ENCODE results near the gene ADNP.

ADNP gene

DNA sequence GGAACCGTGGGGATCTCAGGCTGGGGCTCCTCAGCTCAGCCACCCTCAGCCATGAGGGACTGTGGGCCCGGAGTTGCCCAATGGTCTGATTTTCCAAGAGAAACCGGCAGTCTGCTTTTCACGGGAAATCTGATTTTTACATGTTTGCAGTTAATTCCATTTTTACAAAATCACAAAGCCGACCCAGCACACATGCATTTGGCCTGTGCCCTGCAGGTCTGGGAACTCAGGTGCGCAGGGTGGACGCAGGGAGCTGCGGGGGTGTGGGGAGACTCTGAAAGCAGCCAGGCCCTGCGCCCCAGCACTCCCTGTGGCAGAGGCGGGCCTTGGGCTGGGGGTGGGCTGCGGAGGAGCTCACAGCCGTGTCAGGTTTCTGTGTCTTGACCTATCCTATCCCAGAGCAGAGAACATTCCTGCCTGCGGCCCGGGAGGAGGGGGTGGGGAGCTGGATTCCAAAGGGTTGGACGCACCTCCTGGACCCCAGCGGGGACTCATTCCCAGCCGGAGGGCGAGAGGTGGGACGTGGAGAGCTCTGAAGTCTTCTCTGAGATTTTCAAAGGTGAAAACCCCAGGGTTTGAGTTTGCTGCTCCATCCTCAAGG, 60.6 kb downstream of the ADNP start:
- DNase-seq = no peak

DNA sequence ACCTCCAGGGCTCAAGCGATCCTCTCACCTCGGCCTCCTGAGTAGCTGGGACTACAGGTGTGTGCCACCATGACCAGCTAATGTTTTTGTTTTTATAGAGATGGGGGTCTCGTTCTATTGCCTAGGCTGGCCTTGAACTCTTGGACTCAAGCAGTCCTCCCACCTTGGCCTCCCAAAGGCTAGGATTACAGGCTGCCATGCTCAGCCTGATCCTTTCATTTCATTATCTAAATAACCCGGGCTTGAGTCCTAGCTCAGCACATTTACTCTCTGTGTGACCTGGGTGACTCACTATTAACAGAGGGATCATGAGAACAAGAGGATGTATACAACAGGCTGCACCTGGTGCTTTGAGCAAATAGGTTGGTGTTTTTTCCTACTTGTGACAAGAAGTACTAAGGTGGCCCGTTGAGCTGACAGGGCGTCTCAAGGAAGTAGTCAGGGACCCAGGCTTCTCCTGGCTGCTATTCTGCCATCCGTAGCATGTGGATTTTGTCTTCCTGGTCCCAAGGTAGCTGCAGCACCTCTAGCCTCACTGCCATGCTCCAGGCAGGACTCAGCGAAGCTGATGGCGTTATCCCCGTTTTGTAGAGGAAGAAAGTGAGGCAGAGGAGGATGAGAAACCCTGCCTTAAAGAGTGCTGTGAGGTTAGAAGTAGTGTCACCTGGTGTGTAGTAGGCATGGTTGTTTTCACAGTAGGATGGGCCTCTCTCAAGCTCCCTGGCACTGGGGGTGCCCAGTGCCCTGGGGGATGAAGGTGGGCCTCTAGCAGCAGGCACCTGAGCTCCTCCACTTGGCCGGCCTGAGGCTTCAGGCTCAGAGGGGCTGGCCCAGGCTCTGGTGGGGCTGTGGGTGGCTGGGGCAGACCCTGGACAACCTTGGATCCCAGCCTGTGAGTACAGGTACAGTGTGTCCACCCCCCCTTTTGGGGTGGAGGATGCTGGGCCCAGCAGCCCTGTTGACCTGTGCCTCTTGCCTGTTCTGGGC, 62.4 kb downstream of the ADNP start:
- no peak for DNase-seq

DNA sequence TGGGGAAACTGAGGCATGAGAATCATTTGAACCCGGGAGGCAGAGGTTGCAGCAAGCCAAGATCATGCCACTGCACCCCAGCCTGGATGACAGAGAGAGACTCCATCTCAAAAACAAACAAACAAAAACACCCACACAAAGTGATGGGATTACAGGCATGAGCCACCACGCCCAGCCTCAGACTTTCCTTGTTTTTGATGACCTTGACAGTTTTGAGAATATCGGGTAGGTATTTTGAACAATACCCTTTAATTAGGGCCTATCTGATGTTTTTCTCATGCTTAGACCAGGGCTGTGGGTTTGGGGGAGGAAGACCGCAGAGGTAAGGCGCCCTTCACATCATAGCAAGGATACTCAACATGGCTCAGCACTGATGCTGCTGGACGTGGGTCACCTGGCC, 63.4 kb downstream of the ADNP start:
- DNase-seq = no peak

DNA sequence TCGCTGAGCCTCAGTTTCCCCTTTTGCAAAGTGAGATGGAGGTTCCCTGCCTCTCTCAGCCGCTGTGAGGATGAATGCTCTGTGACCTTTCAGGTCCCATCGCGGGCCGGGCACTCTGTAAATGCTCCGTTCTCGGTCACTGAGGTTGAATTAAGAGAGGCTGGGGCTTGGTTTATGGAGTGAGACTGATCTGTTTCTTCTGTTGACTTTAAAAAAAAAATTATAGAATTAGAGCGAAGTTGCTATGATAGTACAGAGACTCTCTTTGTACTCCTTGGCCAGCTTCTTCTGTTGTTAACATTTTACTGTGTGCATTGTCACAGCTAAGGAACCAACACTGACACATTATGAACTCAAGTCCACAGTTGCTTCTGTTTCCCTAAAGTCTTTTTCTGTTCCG, 64.4 kb downstream of the ADNP start:
- DNase-seq = no peak

DNA sequence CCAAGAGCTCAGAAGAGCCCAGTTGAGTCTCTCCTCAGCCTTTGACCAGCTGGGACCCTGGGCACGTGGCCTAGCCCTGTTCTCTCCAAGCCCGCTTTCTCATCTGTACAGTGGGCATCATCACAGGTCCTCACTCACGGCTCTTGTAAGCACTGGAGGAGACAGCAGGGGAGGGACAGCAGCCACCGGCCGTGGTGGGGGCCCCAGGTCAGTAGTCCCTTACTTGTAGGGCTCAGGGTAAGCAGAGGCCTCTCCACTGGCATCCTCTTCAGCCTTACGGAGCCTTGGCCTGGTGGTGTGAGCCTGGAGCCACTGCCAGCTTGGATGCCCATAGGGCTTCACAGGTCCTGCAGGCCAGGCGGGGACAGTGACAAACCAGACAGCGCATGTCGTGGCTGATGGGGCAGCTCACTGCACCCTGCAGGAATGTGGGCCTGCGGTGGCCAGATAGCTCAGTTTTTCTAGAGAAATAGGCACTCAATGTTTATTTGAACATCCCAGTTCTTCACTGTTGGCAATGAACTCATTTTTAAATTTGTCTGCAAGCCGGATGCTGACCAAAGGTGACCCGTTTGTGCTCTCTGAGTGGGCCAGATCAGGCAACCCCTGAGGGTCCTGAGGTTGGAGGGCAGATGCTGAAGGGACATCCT, 65.1 kb downstream of the ADNP start:
- no peak for DNase-seq

DNA sequence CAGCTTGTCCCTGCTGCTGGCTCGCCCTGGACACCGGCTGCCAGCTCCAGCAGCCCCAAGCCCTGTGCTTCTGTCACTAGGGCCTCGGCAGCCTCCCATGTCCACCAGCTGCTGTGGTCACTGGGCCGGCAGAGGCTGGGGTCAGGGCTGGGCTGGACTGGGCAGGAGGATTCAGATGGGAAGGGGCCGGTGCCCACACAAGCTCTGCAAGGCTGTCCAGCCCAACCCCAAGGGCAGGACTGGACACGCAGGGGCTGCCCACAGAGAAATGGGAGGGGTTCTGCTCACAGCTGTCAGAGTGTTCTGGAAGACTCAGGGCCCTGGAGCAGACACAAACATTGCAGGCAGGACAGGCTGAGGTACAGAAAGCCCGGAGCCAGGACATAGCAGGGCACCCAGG, 65.6 kb downstream of the ADNP start:
- DNase-seq = no peak

DNA sequence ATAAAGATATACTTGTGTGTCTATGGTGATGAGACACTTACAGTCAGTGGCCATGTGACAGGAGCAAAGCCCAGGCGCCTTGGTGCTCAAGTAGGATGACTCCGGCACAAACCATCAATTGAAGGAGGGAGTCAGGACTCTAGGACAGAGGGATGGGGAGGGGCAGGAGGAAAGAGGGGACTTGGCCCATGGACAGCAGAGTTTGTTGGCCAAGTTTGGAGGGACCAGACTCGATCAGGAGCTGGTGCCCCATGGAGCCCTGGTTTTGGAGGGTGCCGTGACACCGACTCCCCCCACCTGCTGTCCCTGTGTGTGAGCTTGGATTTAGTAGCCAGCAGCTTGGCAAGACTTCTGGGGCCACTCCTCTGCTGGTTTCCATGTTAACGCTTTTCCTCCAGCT, 66.1 kb downstream of the ADNP start:
- no peak for DNase-seq

DNA sequence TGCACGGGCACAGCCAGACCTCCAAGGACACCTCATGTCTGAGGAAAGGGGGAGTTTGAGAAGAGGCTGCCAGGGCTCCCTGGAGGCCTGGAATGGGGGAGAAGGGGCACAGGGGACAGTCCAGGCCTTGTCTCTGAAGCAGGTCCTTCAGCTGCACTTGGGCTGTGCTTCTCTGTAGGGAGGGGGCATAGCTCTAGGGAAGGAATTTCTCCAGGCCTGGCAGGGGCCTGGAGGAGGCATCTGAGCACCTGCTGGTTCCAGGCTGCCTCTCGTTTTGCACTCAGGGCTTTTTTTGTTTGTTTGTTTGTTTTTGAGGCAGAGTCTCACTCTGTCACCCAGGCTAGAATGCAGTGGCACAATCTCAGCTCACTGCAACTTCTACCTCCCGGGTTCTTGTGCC, 68.7 kb downstream of the ADNP start:
- DNase-seq = no peak

DNA sequence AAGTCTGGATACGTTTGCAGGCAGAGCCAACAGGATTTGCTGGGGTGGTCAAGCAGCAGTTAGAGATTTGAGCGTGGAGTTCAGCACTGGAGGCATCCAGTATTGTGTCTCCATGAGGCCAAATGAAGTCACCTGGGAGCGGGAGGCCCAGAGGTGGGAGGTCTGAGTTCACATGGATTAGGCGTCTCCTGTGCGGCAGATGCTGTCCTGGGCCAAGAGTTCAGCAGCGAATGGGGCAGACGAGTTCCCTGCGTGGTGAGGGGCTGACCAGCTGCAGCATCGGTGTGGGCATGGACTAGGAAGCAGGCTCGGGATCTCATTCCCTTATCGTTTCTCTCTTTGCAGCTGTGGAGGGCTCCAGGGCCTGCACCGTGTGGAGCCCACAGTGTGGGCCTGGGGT, 70.2 kb downstream of the ADNP start:
- DNase-seq = no peak

DNA sequence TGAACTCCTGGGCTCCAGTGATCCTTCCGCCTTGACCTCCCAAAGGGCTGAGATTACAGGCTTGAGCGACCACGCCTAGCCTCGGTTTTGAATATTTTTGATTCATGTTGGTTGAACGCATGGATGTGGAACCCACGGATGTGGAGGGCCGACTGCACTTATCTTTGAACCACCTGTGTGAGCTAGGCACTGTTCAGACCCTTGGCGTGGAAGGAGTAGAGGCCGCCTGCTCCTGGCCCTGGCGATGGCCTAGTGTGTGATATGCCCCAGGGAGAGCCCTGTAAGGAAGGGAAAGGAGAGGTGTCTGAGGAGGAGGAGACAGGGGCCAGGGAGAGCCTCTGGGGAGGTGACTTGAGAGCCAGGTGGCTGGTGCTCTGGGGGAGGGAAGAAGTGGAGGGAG, 72.1 kb downstream of the ADNP start:
- DNase-seq = no peak

DNA sequence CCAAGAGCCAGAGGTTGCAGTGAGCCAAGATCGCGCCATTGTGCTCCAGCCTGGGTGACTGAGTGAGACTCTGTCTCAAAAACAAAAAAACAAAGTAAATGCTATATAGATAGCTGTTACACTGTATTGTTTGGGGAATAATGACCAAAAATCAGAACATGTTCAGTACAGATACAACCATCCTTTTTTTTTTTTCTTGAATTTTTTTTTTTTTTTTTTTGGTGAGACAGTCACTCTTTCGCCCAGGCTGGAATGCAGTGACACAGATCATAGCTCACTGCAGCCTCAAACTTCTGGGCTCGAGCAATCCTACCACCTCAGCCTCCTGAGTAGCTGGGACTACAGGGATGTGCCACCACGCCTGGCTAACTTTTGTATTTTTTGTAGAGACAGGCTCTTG, 72.7 kb downstream of the ADNP start:
- DNase-seq = no peak

DNA sequence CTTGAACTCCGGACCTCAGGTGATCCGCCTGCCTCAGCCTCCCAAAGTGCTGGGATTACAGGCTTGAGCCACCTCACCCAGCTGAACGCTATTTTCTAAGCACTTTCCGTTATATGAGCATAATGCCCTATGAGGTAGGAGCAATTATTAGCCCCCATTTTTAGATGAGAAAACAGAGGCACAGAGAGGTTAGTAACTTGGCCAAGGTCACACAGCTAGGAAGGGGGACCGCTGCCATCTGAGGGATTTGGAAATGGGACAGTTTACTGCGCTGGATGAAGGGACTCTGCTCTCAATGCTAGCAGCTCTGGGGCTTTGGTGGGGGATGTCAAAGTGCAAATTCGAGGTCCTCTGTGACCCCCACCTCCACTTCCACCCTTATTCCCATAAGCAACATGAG, 73.9 kb downstream of the ADNP start:
- DNase-seq = no peak

DNA sequence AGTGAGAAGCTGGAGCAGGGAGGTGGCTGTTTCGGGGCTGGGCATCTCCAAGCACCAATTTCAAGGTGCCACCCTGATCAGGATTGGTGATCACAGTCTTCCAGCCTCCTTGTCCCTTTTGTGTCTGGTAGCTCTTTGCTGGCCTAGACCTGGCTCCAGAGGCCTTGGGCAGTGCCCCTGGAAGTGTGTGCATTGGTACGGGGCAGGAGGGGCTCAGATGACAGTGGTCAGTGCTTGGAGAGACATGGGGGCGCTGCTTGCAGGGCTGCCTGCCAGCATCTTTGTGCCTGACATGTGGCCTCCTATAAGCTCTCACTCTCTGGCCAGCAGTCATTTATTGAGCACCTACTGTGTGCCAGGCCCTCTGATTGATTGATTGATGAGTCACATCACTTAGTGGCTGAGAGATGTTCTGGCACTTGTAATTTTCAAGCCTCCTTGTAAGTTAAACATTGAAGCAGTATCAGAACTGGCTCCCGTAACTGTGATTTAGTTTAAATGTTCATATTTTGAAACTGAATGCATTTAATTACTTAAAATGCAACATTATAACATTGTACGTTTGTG, 74.7 kb downstream of the ADNP start:
- no peak for DNase-seq

DNA sequence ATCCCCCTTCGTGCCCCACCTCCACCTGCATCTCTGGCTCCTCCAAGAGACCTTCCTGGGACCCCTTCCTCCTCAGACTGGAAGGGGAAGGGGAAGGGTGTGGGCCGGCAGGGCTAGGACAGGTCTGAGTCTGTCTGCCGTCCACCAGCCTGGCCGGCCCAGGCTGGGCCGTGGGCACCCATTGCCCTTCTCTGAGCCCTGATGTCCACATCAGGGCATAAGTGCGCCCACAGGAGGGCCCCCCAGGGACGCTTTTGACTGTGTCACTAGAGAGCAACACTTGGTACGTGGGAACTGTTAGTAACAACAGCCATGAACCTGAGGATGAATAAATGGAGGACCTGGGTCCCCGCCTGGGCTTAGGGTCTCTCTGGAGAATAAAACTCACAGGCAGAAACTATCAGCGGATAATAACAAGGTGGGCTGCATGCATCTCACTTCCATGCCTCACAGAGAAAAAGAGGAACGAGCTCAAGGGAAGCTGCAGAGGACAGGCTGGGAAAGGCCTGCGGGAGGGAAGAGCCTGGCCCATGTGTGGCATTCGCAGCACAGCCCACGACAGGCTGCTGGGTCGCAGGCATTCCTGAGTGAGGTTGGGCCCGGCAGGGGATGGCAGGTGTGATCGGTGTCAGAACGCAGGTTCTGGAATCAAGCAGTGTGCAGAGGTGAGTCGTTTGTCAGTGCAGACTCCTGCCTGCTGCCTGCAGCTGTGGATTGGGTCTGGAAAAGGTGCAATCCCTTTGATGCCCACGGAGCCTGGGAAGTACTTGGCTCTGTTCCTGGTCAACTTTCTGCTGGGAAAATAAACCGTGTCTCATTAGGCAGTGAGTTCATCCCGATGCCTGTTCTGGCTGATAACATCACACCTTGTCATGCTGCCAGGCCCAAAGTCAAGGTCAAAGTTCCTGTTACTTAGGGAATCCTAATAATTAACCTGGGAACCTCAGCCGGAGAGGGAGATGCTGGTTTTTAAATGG, 75.5 kb downstream of the ADNP start:
- DNase-seq = peak; percentile 2

DNA sequence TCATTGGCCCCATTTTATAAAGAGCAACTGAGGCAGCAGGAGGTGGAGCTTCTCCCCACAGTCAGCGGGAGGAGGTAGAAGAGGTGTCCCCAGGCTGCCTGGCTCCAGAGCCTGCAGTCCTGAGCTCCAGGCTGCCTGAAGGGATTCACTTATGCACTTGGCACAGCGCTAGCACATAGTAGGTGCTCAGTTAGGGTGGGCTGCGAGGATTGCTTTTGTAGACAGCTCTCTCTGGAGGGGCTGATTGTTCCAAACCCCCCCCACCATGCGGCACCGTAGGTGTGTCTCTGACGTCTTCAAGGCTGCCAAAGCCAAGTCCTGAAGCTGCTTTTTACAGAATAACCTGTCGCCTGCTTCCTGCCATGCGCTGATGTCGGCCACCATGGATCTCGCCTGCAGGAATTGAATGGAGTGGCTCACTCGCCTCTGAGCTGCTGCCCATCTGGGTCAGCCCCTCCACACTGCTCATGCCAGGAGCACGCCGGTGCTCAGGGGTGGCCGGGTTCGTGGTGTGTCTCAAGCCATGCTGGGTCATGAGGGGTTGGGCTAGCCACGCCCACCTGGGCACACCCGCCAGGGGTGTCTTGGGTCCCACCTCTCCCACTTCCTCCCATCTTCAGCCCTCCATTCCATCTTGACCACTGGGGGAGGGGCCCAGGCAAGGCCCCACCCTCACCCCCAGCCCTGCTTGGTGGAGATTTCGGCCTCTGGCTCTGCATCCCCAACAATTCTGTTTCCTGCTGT, 76.6 kb downstream of the ADNP start:
- DNase-seq = no peak

DNA sequence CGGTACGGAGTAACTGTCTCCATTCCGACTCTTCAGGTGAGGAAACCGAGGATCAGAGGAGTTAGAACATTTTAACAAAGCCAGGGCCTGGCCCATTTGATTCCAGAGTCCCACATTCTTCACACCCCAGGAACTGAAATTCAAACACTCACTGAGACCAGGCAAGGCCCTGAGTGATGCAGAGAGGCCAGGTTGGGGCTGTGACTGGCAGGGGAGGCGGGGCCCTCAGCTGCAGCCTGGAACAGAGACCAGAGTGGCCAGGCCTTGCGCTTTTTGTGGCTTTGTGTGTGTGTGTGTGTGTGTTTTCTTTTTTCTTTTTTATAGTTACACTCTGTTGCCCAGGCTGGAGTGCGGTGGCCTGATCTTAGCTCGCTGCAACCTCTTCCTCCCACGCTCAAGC, 79.2 kb downstream of the ADNP start:
- no peak for DNase-seq

DNA sequence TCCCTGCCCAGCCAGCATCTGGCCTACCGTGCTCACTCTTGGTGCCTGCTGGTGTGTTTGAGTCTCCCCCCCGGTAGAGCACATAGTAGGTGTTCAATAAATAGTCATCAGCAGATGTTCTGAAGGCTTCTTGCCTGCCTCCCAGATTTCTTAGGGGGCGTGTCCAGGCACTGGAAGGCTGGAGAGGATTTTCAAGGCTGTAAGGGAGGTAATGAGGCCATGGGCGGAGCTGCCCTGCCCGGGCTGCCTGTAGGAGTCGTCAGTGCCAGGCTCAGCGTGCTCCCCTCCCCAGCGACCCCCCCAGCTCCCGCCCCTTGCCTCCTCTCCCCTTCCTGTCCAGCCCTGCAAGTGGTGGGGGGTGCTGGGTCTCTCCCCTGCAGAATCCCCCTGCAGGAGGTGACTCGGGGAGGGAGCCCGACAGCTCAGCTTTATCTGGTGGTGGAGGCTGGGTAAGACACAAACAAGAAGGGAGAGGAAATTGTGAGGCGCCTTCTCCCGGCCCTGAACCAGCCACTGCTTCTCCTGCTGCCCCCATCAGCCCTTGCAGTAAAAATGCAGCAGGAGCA, 80.4 kb downstream of the ADNP start:
- DNase-seq = no peak

DNA sequence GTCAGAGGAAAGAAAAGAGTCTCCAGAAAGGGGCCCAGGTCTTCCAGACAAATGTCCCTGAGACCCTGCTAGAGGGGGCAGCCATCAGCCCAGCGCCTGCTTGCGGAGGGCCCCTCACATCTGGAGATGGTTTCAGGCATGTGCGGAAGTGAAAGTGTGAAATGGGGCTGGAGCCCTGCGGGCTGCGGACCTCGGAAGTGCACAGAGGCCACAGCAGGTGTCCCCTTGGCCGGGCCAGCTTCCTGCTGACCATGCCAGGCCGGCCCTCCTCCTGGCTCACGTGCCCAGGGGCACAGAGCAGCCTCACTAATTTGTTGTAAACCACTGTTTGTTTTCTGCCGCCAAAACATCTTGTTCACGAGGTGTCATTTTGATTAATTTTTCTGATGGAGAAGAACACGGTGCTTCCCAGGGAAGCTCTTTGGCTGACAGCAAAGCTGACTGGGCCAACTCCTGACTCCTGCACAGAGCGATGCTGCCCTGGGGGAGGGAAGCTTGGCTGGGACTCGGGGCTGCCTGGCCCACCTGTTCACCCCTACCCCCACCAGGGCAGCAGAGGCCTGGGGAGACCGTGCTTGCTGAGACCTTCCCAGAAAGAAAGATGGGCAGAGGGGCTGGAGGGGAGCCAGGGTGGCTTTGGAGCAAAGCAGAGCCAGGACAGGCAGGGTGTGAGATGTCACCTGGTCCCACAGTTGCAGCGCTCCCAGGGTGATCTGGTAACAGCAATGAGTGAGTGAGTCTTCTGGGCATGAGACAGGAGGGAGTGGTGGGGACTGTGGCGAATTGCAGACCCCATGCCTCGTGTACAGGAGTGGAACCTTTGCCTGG, 82.2 kb downstream of the ADNP start:
- DNase-seq = peak; percentile 34

DNA sequence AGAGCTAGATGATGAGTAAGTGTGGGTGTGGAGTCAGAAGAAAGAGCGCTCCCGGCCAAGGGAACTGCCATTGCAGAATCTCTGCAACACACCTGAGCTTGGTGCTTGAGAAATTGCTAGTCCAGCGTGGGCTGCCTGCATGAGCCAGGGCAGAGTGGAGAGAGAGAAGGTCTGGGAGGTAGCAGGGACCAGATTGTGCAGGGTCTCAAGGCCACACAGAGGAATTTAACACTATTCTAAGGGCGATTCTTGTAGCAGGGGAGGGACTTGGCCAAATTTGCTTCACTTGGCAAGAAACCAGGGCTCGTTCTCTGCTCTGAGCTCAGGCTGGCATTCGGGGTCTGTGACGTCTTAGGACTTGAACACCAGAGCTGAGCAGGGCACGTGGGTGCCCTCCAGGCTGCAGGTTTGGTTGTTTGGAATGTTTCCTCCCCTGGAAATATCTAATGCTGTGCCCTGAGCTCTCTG, 82.9 kb downstream of the ADNP start:
- DNase-seq = no peak

DNA sequence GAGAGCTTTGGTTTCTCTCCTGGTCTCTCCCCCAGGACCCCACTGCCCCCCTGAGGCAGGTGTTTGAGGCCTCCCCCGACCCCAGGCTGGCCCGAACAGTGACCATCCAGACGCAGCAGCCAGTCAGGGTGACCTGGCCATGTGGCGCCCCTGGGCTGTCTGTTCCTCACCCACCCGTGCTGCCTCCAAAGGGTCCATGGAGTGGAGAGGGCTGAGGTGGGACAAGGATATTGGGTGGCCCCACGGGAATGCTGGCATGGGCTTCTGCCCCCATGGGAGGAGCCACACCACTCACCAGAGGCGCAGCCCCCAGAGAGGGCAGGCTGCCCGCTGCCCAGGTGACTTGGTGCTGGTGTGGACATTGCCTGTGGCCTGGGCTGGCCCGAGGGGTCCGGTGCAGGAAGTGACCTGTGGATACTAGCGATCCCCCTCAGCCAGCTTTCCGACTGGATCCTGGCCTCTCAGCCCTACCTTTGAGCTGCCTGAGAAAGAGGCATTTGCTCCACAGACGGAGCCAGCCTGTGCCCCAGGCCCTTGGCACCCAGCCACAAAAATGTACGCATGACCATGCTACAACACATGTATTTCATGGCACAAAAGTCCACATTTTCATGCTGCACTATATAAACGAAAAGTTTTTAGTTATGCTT, 85.5 kb downstream of the ADNP start:
- peak; percentile 6 for DNase-seq

Measured in NCI-H69 (cell line).